HG03139 (cell line): ENCODE data around the gene NR2F1-AS1.
"Not testable (repeated sequence)": the region's sequence is repeated elsewhere in the genome, so short reads cannot be mapped to it uniquely, and the experiment has no call there.

ENCODE experiments used
- ATAC-seq: cut with Tn5 transposase; IDR thresholded peaks from one replicate; pipeline ENCODE4 v1.9.1; 2021; ENCODE audit not compliant: unreplicated experiment

The NR2F1-AS1 gene

DNA sequence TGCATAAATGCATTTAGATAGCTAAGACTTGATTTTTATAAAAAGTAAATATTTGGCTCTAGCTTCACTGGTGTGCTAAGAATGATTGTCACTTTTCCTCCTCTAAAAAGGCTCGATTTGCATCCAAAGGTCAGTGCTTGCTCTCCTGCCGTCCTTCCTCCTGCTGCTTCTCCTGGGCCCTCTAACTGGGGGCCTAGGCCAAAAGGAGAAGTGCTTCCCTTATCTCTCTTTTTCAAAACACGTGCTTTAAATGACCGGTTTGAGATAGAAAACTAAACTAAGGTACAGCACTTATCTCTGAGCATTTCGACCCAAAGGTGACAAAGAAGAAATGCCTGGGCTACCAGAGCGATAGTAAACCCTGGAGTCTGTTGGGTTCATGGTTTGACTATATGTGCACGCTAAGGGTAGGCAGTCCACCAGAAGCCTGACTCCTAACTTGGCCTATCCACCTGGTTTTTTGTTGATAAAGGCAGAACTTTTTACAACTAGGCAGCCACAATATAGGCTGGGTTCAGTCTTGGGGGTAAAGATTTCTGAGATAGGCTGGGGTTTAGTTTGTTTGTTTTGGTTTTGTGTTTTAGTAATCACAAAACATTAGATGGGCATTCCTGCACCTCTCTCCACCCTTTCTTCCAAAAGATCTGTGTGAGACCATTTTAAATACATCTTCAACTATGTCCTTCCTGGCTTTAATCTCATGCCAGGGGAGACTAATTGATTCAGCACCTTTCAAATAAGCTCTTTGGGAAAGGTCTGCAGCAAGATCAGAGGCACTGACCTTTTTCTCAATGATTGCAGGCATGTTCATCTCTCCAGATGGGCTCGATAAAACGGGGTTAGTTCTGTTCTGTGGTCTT is 3.8 kb downstream of the NR2F1-AS1 start:
- no peak for ATAC-seq

DNA sequence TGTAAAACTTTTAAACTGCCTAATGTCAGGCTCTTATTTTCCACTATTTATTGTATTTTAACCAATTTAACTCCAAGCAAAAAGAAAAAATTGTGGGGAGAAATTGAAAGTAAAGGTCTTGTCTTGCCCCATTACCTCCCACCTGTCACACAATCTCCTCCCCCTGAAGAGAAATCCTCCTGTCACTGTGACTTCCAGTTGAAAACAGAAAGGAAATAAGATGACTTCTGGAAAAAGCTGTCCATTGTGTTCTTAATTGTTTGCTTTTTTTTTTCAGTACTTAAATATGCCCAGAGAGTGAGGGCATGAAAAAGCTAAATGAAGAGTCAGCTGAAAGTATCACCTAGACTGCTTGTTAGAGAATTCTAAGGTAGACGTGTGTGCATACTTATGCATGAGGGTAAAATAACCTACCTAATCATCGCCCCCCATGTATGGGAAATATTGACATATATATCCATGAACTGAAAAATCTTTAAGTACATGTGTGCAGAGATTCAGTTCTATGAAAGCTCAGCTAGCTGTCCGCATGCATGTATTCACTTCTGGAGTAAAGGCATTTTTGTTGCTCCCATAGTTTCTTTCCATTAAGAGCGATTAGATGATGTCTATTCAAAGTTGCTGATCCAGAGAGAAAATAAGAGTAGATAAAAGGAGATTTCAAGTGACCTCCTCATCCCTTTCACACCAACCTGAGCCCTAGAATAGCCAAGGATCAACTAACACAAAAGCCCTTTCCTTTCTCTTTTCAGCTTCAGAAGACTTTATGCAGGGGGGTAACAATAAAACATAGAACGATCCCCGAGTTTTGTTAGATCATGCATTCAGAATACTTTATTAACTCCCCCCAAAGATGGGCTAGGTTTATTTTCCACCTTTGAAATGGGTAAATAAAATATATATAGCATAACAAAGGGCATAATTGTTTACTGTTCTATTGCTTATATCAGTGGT is 5.3 kb downstream of the NR2F1-AS1 start:
- ATAC-seq: no peak

DNA sequence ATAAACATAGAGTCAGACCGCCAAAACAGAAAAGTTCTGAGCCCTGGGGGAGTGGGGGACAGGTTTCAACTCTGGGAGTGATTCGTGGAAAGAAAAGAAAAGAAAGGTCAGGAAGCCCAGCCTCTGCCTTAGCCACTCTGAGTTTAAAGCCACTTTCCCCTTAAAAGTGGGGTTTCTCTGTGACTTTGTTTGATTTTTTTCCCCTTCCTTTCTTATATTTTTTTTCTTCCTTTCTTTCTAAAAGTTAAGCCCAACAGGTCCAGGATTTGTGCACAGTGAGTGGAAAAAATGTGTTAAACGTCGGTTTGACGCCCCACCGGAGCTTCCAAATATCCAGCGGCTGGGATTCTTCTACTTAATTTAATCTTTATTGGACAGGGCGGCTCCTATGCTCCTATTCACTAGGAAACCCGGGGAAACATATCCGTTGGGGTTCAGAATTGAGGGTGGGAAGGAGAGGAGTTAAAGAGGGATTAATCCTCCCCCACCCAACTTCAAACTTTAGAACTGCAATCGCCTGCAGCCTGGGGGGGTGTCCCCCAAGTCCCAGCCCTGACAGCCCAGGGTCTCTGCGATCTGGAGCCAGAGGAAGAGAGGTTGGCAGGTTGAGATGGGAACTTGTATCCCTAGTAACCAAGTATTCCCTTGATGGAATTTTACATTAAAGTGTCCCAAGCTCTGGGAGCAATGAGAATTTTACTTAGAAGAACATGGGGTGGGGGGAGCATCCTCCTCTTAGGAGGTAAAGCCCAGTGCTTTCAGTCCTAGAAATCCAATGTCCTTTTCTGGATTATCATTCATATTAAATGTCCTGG is 6.3 kb downstream of the NR2F1-AS1 start:
- no peak for ATAC-seq

DNA sequence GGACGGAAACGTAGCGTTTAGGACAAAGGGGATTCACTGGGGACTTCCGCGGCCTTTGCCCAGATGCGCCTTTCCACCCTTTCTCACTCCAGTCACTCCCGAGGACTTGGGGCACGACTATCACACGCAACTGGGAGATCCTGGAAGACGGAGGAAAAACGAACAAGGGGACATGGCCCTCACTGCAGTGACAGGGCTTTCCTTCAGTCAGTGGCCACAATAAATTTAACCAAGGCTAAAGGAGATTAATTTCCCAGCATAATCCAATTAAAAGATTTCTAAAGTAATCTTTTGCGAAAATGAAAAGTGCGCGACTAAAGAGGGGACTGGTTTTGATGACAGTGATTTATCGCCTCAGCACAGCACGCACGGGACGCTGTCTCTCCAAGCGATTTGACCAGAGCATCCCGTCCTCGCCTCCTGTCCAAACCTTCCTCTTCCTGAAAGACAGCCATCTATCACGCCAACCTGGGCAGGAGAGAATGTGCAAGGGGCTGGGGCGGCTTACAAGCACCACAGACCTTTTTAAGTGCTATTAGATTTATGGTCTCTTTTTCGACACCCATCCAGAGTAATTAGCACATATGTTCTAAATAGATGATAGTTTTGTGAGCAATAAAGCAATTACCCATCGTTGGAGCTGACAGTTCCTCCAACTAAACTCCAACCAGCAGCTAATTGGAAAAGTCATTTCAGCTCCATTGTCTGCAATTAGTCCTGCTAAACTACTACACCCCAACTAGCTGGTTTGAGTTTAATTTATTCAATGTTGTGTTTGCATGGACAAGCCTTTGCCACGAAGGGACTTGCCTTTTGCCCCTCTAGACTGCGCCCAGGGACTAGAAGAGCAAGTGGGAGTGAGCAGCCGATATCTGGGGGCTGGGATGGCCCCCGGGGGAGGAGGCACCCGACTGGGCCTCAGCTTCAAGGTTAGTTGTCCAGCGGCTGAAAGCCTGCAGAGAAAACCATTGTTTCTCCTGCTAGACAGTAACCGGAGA is 7.4 kb downstream of the NR2F1-AS1 start:
- no peak for ATAC-seq

DNA sequence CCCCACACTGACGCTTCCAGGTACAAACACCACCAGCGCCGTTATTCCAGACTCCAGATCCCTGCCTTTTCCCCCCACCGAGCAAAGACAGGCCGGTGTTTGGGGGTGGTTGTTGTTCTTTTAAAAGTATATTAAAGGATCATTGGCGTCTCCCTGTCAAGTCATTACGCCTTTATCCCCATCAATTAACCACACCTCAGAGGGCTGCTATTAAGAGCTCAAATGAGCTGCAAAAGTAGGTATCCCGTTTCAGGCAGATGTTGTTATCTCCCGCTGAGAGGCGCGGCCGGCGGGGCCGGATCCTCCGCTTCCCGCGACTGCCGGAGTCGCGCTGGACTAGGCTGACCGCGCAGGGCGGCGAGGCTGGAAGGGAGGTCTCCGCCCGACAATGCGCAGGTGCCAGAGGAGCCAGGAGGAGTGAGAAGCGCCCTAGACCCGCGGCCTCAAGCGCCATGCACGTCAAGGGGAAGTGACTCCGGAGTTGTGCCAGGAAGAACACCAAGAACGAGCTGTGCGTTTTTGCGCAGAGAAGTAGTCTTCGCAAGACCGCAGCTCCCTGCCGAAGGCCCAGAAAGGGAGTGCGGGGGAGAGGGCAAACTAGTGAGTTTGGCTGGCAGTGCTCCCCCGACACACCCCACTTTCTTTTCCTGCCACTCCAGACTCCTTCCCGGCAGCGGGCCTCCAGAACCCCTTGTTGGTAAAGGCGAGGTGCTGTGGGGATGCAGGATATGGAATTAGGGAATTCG is 8.2 kb downstream of the NR2F1-AS1 start:
- no peak for ATAC-seq

DNA sequence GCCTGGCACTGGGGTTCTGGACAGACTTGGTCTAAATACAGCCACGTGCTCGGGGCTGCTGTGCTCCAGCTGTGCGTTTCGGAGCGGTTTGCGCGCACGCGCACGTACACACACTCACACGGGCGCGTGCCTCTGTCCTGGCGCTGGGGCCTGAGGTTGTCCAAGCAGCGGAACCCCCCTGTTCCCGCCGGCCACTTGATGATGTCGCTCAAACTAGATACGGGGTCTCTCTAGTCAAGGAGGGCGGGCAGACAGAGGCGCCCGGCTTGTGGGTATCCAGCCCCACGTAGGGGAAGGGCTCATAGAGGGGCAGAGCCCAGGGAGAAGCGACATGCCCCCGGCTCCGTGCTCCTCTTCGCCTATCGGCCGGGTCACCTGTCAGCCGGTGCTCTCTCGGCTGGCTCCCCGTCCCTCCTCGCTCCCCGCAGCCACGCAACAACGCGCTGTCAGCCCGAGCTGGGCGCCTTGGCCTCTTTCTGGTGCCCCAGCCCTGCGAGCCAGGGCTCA is 8.9 kb downstream of the NR2F1-AS1 start:
- ATAC-seq: no peak

DNA sequence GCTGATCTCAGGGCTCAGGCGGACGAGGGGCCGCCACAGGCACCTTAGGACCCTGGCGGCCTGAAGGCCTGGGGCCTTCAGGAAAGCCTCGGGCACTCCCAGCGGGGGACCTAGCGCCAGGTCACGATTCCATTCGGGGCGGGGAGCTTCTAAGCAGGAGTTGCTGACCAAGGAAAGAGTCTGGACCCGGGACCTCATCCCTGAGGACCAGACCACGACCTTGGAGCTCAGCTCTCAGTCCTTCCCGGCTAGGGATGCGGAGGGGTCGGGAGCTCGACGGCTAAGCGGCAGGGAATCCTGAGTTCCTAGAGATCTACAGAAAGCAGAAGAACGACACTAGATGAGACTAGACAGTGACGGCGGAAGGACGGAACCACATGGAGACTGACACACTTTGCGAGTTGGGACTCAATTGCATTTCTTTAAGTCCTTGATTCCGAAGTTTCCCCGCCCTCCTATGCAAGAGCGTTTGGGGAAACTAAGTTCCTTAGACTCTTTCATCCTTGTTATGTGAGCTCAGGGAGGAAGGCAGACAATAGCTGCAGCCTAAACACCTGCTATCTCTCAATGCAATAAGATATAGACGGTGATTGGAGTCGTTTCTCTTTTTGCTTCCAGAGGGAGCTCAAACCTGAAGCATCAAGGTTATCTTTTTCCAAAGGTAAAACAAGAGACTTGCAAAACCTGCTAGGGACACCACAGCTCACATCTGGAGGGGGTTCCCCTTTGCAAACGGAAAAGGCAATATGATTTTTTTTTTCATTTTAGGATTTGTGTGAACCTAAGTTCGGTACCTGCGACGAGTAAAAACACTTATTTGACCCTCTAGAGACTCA is 9.7 kb downstream of the NR2F1-AS1 start:
- ATAC-seq: peak; percentile 20

DNA sequence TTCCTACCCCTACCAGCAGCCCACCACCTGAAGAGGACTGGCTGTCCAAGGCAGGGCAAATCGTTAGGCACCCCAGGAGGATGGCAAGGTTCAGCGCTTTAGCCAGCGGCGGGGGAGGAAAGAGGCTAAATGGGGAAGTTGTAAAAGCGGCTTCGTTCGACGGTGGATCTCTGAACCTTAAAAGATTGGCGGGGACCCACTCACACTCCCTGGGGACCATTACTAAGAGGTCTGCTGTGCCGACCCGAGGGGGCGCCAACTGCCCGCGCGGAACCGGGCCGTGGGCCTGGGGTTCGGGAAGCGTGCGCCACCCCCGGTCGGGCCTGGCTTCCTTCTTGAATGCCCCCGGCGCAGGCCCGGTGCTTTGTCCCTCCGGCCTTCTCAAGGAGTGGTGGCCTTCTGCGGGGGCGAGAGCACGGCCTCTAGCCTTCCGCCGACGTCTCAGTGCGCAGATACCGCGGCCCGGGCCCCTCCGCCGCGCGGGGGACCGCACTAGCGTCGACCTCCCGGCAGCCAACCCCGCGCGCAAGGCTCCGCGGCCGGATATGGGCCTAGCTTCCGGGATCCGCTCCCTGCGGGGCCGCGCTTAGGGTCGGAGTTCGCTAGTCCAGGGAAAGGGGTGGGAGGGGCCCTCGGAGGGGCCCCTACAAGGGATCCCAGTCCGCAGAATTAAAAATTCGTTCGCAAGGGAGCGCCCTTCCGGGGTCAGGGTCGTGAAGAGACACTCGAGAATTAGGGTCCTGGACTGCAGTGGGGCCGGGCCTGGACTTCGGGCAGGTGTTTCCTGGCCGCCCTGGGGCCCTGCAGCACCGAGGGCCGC is 10.5 kb downstream of the NR2F1-AS1 start:
- ATAC-seq: peak; percentile 61

DNA sequence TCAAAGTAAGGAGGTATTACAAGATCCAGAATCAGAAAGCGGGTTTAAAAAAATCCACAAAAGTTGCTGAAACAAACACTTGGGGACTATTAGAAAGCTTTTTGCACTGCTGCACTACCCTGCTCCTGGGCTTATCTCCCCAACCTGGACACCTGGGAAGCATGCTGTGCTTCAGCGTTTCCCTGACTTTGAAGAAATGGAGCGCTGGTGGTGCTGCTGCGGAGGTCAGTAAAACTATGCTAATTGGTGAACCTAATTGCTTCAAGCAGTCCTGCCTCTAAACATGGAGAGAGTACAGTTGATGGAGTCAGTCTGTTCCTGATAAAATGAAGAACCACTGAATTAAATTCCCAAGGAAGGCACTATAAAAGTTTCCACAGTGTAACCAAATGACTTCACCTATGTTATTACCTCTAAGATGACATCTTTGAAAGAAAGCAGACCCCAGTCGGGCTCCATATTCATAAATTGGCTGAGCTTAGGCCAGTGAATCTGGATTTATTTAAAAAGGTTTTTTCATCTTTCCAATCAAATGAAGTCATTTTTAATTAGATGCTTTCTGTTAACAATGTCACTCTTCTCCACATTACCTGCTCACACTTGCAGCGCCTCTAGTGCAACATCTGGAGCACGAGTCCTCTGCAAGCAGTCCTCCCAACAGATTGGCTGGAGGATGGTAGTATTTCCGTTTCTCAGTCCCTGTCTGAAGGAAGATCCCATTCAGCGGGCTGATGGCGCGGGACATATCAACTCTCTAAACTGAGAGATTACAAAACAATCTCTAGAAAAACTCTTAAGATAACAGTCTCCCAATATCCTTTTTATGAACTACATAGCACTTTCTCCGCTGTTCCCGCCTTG is 11.5 kb downstream of the NR2F1-AS1 start:
- no peak for ATAC-seq

DNA sequence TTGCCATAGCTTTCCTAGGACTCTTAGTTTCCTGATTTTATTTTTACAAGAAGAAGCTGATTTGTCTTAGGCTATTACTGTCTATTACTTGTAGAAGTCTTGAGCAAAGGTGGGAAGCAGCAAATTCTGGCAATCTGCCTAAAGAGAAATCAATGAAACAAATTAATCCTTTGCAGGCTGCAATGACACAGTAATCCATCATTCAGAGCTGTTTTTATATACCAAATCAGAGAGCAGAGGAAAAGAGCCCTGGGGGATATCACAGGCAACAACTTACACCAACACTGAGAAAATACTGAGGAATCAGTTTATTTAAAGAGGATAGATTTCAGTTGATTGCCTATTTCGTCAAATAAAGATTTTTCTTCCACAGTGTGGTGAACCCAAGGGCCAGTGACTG is 13.6 kb downstream of the NR2F1-AS1 start:
- ATAC-seq: no peak

DNA sequence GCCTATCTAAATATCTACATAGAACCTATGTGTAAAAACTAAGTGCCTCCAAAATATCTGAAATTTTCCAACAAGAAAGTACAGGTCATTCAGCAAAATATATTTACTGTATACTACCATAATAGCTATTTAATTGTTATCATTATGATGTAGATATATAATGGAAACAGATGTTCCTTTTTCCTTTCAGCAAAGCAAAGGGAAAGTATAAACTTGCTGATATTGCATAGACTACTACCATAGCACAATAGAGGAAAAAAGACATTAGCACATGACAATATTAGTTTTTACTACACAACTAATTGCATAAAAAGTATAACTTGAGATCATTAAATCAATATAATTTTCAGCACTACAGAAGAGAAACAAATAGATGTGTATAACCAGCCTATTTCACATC is 14.9 kb downstream of the NR2F1-AS1 start:
- no peak for ATAC-seq

DNA sequence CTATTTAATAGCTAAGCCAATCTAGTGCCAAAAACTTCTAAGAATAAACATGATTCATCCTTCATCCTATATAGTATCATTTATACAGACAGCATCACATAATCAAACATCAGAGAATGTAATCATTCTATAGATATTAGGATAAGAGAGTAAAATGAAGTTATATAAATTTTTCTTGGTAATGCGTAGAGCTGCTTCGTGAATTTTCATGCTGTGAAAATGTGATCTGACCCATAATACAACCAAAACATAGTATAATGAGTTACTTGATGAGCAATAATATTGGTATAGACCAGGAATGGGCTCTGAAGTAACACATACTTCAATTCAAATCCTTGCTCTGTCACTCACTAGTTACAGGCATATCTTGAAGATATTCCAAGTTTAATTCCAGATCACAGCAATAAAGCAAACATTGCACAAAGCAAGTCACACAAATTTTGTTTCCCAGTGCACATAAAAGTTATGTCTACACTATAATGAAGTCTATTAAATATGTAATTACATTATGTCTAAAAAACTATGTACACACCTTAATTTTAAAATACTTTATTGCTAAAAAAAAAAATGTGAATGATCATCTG is 23.9 kb downstream of the NR2F1-AS1 start:
- ATAC-seq: no peak

DNA sequence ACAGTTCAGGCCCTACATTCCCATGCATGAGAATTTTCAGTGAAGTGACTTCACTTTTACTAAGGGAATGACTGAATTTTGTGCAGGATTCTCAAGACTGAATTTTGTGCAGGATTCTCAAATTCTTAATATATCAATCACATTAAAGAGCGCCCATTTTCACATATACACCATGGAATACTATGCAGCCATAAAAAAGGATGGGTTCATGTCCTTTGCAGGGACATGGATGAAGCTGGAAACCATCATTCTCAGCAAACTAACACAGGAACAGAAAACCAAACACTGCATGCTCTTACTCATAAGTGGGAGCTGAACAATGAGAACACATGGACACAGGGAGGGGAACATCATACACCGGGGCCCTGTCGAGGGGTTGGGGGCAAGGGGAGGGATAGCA is 31.4 kb downstream of the NR2F1-AS1 start:
- ATAC-seq: not testable (repeated sequence)

DNA sequence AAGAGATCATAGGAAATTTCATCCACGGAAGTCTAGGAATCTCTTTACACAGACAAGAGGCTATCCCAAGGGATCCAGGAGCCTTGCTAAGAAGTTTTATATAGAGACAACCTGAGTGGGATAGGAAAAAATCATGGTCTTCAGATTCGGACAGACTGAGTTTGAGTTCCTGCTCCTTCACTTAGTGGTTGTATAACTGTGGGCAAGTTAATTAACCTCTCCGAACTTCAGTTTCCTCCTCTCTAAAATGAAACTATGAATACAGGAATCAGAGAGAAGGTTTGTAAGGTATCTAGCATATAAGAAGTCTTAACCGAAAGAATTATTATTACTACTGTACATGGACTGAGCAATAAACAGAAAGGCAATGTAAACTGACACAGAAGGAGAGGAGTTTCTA is 35.1 kb downstream of the NR2F1-AS1 start:
- ATAC-seq: no peak

DNA sequence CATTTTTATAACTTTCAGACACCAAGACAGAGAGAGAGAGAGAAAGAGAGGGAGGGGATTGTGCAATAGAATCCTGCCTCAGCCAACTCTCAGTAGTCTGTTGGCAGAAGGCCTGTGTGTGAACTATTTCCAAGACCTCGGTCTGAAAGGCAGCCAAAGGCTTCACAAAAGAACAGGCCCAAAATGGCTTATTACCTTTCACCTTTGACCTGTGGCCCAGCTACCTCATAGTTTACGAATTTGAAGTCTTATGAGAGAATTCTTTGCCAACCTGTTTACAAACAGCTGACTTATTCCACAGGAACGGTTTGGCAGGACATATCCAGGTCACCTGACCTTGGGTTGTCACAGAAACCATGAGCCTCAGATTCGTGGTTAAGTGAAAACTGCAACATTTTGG is 48.6 kb downstream of the NR2F1-AS1 start:
- no peak for ATAC-seq

DNA sequence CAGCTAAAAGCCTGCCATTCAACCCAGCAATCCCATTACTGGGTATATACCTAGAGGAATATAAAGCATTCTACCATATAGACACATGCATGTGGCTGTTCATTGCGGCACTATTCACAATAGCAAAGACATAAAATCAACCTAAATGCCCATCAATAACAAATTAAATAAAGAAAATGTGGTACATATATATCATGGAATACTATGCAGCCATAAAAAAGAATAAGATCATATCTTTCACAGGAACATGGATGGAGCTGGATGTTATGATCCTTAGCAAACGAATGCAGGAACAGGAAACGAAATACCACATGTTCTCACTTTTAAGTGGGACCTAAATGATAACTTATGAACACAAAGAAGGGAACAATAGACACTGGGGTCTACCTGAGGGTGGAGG is 59.2 kb downstream of the NR2F1-AS1 start:
- ATAC-seq: not testable (repeated sequence)
